Calu3 (cell line): ENCODE measurements around the gene LRMDA. TPM values are rescaled to one million over a fixed set of nuclear protein-coding genes. Genes with fewer than 3 reads are reported as not detected.
"Not testable (repeated sequence)": the region's sequence is repeated elsewhere in the genome, so short reads cannot be mapped to it uniquely, and the experiment has no call there.

Experiments used
- BruUV-seq: library from RNA; stranded (reverse); fragments of 400-500 nt; replicated peaks from 2 replicates; lab custom pipeline; 2021; lab: Mats Ljungman, UMichigan
- CTCF ChIA-PET: fragments of 300-600 bp; sonication (Branson Sonifier 250); formaldehyde crosslinking; loops from one replicate; lab custom pipeline; 2022; ENCODE audit warnings: antibody characterized with exemption; lab: Charles Lee
- DNase-seq: peaks from one replicate; pipeline ENCODE4 v3.0.0; 2022
- H3K27ac Mint-ChIP-seq: one replicate; pipeline ENCODE4 v1.8.0; 2022; ENCODE audit warnings: mixed read lengths; ENCODE audit not compliant: unreplicated experiment
- H3K27me3 Mint-ChIP-seq: one replicate; pipeline ENCODE4 v1.8.0; 2022; ENCODE audit warnings: mixed read lengths; ENCODE audit not compliant: unreplicated experiment
- H3K36me3 Mint-ChIP-seq: one replicate; pipeline ENCODE4 v1.8.0; 2022; ENCODE audit warnings: mild to moderate bottlenecking, moderate library complexity, mixed read lengths; ENCODE audit not compliant: insufficient read depth, unreplicated experiment
- H3K4me1 Mint-ChIP-seq: one replicate; pipeline ENCODE4 v1.8.0; 2022; ENCODE audit warnings: mild to moderate bottlenecking, low read depth, mixed read lengths; ENCODE audit not compliant: unreplicated experiment
- H3K4me3 Mint-ChIP-seq: one replicate; pipeline ENCODE4 v1.8.0; 2022; ENCODE audit warnings: mild to moderate bottlenecking, low read depth, moderate library complexity, mixed read lengths; ENCODE audit not compliant: unreplicated experiment
- H3K9me3 Mint-ChIP-seq: one replicate; pipeline ENCODE4 v1.8.0; 2022; ENCODE audit warnings: low read depth, mixed read lengths; ENCODE audit not compliant: unreplicated experiment
- intact Hi-C: fragments of 100-400 bp; cut with micrococcal nuclease; formaldehyde crosslinking; loops from one replicate; pipeline ENCODE4 v1.10.0; 2022; ENCODE audit not compliant: unreplicated experiment
- total RNA-seq: library from RNA; stranded (reverse); gene quantifications from 2 replicates; pipeline ENCODE4 v1.2.3, GENCODE V29; 2022
- TF ChIP-seq, protein P1 (sequence below): fragments of 200-600 bp; IDR thresholded peaks from one replicate; pipeline ENCODE4 v1.8.0; 2022; ENCODE audit warnings: antibody characterized with exemption; ENCODE audit not compliant: unreplicated experiment

Gene LRMDA
- total RNA-seq, 1 experiment from 2014 or later: 7.6 TPM

GRCh38 chr10:75616874-75617478, 185.6 kb downstream of the LRMDA start:
- intact Hi-C loops: no loop called here
- no TSS peak for BruUV-seq
- DNase-seq: no peak
- Mint-ChIP-seq H3K9me3 (no peaks in the 10 kb centered on the region), H3K27ac (no peak overlapping the region), H3K4me1 (no peaks in the 10 kb centered on the region), H3K27me3 (peaks cover 45% of the 10 kb centered on the region), H3K4me3 (no peak overlapping the region), H3K36me3 (no peaks in the 10 kb centered on the region)
- CTCF ChIA-PET: no interaction called here
- TF ChIP-seq, protein P1, sequence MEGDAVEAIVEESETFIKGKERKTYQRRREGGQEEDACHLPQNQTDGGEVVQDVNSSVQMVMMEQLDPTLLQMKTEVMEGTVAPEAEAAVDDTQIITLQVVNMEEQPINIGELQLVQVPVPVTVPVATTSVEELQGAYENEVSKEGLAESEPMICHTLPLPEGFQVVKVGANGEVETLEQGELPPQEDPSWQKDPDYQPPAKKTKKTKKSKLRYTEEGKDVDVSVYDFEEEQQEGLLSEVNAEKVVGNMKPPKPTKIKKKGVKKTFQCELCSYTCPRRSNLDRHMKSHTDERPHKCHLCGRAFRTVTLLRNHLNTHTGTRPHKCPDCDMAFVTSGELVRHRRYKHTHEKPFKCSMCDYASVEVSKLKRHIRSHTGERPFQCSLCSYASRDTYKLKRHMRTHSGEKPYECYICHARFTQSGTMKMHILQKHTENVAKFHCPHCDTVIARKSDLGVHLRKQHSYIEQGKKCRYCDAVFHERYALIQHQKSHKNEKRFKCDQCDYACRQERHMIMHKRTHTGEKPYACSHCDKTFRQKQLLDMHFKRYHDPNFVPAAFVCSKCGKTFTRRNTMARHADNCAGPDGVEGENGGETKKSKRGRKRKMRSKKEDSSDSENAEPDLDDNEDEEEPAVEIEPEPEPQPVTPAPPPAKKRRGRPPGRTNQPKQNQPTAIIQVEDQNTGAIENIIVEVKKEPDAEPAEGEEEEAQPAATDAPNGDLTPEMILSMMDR: no peak

DNA sequence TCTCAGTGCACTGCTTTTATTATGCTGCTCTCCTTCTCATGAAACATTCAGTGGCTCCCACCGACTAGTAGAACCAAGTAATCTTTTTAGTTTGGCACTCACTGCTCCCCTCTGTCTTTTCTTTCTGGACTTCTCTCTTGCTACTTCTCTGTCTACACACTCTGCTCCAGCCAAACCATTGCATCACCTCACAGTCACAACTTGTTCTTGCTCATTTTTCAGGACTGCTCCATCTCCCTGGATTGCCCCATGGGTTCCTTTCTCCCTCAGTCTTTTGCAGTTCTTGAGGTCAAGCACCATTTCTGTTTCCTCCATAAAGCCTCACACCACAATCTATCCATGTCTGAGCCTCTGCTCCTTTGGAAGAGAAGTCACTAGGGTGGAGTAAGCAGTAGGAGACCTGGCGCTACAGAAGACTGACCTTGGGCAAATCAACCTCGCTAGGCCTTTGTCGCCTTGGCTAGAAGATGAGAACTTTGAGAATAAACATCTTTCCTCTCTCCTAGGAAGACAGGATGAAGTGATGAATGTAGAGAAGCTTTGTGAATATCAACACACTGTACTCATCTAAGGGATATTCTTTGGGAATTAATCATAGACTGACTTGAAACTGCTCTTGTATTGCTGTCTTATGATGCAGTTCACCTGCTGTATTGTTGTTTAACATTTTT, 186.2 kb downstream of the LRMDA start:
- no peak overlapping the region for H3K4me3 Mint-ChIP-seq
- CTCF ChIA-PET: no interaction called here
- H3K27ac Mint-ChIP-seq: no peak overlapping the region
- DNase-seq: no peak
- no TSS peak for BruUV-seq
- intact Hi-C loops: no loop called here
- no peaks in the 10 kb centered on the region for H3K4me1 Mint-ChIP-seq
- TF ChIP-seq, protein P1: no peak
- H3K9me3 Mint-ChIP-seq: no peaks in the 10 kb centered on the region
- peaks cover 46% of the 10 kb centered on the region for H3K27me3 Mint-ChIP-seq
- no peaks in the 10 kb centered on the region for H3K36me3 Mint-ChIP-seq

GRCh38 chr10:75619635-75620034, 188.2 kb downstream of the LRMDA start:
- no peaks in the 10 kb centered on the region for H3K4me1 Mint-ChIP-seq
- no TSS peak for BruUV-seq
- H3K9me3 Mint-ChIP-seq: no peaks in the 10 kb centered on the region
- no peaks in the 10 kb centered on the region for H3K36me3 Mint-ChIP-seq
- no peak overlapping the region for H3K4me3 Mint-ChIP-seq
- TF ChIP-seq, protein P1: no peak
- H3K27me3 Mint-ChIP-seq: peaks cover 33% of the 10 kb centered on the region
- H3K27ac Mint-ChIP-seq: no peak overlapping the region
- CTCF ChIA-PET: no interaction called here
- intact Hi-C loops: no loop called here
- no peak for DNase-seq

DNA sequence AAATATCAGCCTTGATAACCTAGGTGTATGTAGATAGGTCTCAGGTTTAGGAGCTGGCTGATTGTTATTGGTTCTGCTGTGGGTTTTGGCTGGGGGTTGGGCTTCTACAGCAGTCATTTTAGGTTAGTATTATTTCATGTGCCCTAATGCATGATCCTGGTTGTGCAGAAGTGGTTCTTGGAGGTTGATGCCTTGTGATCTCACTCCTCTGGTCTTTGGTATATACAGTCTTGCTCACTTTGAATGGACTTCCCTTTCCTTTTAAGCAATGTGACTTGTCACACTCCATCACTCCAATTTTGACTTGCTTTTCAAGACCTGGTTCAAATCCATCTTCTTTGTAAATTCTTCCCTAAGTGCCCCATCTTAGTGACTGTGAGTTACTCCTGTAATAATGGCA, 188.9 kb downstream of the LRMDA start:
- Mint-ChIP-seq H3K4me1 (no peaks in the 10 kb centered on the region), H3K27ac (no peak overlapping the region), H3K4me3 (no peak overlapping the region), H3K9me3 (no peaks in the 10 kb centered on the region), H3K27me3 (peaks cover 29% of the 10 kb centered on the region), H3K36me3 (no peaks in the 10 kb centered on the region)
- BruUV-seq: no TSS peak
- CTCF ChIA-PET: no interaction called here
- TF ChIP-seq, protein P1: no peak
- intact Hi-C loops: no loop called here
- DNase-seq: no peak

DNA sequence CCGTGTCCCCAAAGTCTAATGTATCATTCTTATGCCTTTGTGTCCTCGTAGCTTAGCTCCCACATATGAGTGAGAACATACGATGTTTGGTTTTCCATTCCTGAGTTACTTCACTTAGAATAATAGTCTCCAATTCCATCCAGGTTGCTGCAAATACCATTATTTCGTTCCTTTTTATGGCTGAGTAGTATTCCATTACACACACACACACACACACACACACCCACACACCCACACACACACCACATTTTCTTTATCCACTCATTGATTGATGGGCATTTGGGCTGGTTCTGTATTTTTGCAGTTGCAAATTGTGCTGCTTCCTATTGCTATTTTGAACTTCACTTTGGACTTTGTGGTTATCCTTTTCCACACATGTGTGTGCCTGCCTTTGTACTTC, 189.6 kb downstream of the LRMDA start:
- H3K36me3 Mint-ChIP-seq, H3K4me1 Mint-ChIP-seq, H3K27ac Mint-ChIP-seq, H3K4me3 Mint-ChIP-seq, intact Hi-C loops, CTCF ChIA-PET, H3K9me3 Mint-ChIP-seq, DNase-seq, BruUV-seq: not testable (repeated sequence)
- H3K27me3 Mint-ChIP-seq: peaks cover 29% of the 10 kb centered on the region
